B cell (primary cell): Measurements from ENCODE around the gene CORO2B. TPM values are rescaled to one million over a fixed set of nuclear protein-coding genes. Genes with fewer than 3 reads are reported as not detected.

Experiments
- ATAC-seq: fragments of 200-7000 bp; cut with Tn5 transposase; one replicate; pipeline ENCODE4 v1.10.0; 2021; ENCODE audit warnings: low read depth, mild to moderate bottlenecking, moderate number of reproducible peaks, moderate library complexity
- CTCF ChIA-PET: fragments of 350-600 bp; sonication (Branson Sonifier 250); formaldehyde crosslinking; loops from one replicate; lab custom pipeline; 2021; ENCODE audit warnings: antibody characterized with exemption, inconsistent platforms; lab: Charles Lee
- POLR2A ChIA-PET: fragments of 350-600 bp; sonication (Branson Sonifier 250); formaldehyde crosslinking; loops from one replicate; lab custom pipeline; 2021; ENCODE audit warnings: antibody characterized with exemption; lab: Charles Lee
- DNase-seq: peaks from one replicate; pipeline ENCODE4 v3.0.0; 2013
- H2AFZ ChIP-seq: 2 replicates; pipeline ENCODE4 v1.6.1; 2012; ENCODE audit warnings: mild to moderate bottlenecking, low read depth, low read length; ENCODE audit not compliant: insufficient read depth, poor library complexity, severe bottlenecking
- H3K27ac ChIP-seq, 2 donors: 1 replicate in 1 of 2; 2 replicates in 1 of 2; pipeline ENCODE4 v1.5.1; 2012 to 2013; ENCODE audit warnings: low read length in 2 of 2, mild to moderate bottlenecking in 2 of 2, moderate library complexity in 1 of 2
- H3K27me3 ChIP-seq, 4 experiments: fragments of 200-600 bp in 1 of 4; sonication (generic) in 1 of 4; replicated peaks in 1 of 4; 1 replicate in 2 of 4; 2 replicates in 2 of 4; pipeline versions ENCODE4 v1.6.1 to v1.7.0; 2013 to 2016; ENCODE audit warnings: low read length in 3 of 4, mild to moderate bottlenecking in 2 of 4, mixed read lengths in 1 of 4, moderate library complexity in 1 of 4; ENCODE audit not compliant: insufficient read depth in 4 of 4, control insufficient read depth in 3 of 4; ENCODE audit errors: control extremely low read depth in 1 of 4
- H3K36me3 ChIP-seq, 2 experiments: replicated peaks in 1 of 2; 1 replicate in 1 of 2; 2 replicates in 1 of 2; pipeline versions ENCODE4 v1.6.1 to v1.7.1; 2013; ENCODE audit warnings: low read length in 1 of 2; ENCODE audit not compliant: insufficient read depth in 2 of 2, control insufficient read depth in 1 of 2; ENCODE audit errors: control extremely low read depth in 1 of 2, extremely low read depth in 1 of 2
- H3K4me1 ChIP-seq, 2 donors: fragments of 200-600 bp in 1 of 2; sonication (generic) in 1 of 2; 1 replicate in 1 of 2; 2 replicates in 1 of 2; pipeline versions ENCODE4 v1.5.1 to v1.6.1; 2013 to 2017; ENCODE audit warnings: low read length in 2 of 2; ENCODE audit not compliant: control insufficient read depth in 2 of 2, insufficient read depth in 2 of 2
- H3K4me2 ChIP-seq: replicated peaks from 2 replicates; pipeline ENCODE3; 2012; ENCODE audit warnings: mild to moderate bottlenecking, low read depth, low read length; ENCODE audit not compliant: poor library complexity, severe bottlenecking
- H3K4me3 ChIP-seq, 5 experiments: fragments of 200-600 bp in 1 of 5; sonication (generic) in 1 of 5; 1 replicate in 3 of 5; 2 replicates in 2 of 5; pipeline versions ENCODE4 v1.5.1 to v1.7.0; 2011 to 2016; ENCODE audit warnings: low read length in 4 of 5, mild to moderate bottlenecking in 4 of 5, low read depth in 2 of 5, control low read depth in 1 of 5, moderate library complexity in 1 of 5; ENCODE audit not compliant: insufficient read depth in 1 of 5; ENCODE audit errors: control extremely low read depth in 1 of 5, extremely low read depth in 1 of 5
- H3K79me2 ChIP-seq: fragments of 200-600 bp; sonication (generic); one replicate; pipeline ENCODE4 v1.6.0; 2016; ENCODE audit warnings: low read length; ENCODE audit not compliant: control insufficient read depth, insufficient read depth
- H3K9ac ChIP-seq: fragments of 200-600 bp; sonication (generic); 2 replicates; pipeline ENCODE4 v1.6.1; 2017; ENCODE audit warnings: mild to moderate bottlenecking, low read length, moderate library complexity
- H3K9me3 ChIP-seq, 3 donors: one replicate each; pipeline versions ENCODE4 v1.6.1 to v1.7.1; 2013; ENCODE audit warnings: low read length in 2 of 3; ENCODE audit not compliant: control insufficient read depth in 2 of 3, insufficient read depth in 1 of 3; ENCODE audit errors: control extremely low read depth in 1 of 3
- H4K20me1 ChIP-seq: 2 replicates; pipeline ENCODE4 v1.6.0; 2012; ENCODE audit warnings: mild to moderate bottlenecking, low read length; ENCODE audit not compliant: insufficient read depth, control insufficient read depth, poor library complexity, severe bottlenecking
- H3K27ac Mint-ChIP-seq: one replicate; pipeline ENCODE4 v1.8.0; 2021; ENCODE audit warnings: mixed read lengths
- H3K27me3 Mint-ChIP-seq: one replicate; pipeline ENCODE4 v1.8.0; 2021; ENCODE audit warnings: mixed read lengths
- H3K4me1 Mint-ChIP-seq: one replicate; pipeline ENCODE4 v1.8.0; 2021; ENCODE audit warnings: mixed read lengths
- H3K4me3 Mint-ChIP-seq: one replicate; pipeline ENCODE4 v1.8.0; 2021; ENCODE audit warnings: mixed read lengths
- H3K9me3 Mint-ChIP-seq: one replicate; pipeline ENCODE4 v1.8.0; 2022; ENCODE audit warnings: mixed read lengths; ENCODE audit not compliant: insufficient read depth
- EZH2 ChIP-seq: IDR thresholded peaks from 2 replicates; pipeline ENCODE4 v1.6.1; 2012; ENCODE audit warnings: borderline replicate concordance, low read depth, mild to moderate bottlenecking, moderate library complexity, low read length; ENCODE audit not compliant: insufficient read depth, poor library complexity, severe bottlenecking
- whole genome bisulfite sequencing: methylation state at CpG from one replicate; pipeline ENCODE4 v1.1.5; 2013; ENCODE audit warnings: missing lambda C conversion rate; ENCODE audit not compliant: insufficient coverage; 5-methylcytosine and 5-hydroxymethylcytosine counted together
- intact Hi-C: fragments of 100-400 bp; cut with micrococcal nuclease; formaldehyde crosslinking; loops from one replicate; pipeline ENCODE4 v1.10.0; 2022
- polyA plus RNA-seq: library from polyadenylated mRNA; depleted of rRNA; stranded (reverse); fragments of >200 nt; gene quantifications from 2 replicates; pipeline ENCODE4 v1.2.3, GENCODE V29; 2012
- total RNA-seq, 2 donors: library from RNA; stranded (reverse); fragments of 120-200 nt in 1 of 2; gene quantifications; 1 replicate in 1 of 2; 2 replicates in 1 of 2; pipeline versions ENCODE4 v1.2.3 to v1.2.4, GENCODE V29; 2013 to 2022
- TF ChIP-seq, protein P1 (sequence below): fragments of 200-600 bp; IDR thresholded peaks from one replicate; pipeline ENCODE4 v1.8.0; 2022; ENCODE audit warnings: antibody characterized with exemption, mild to moderate bottlenecking

The CORO2B gene
- total and polyA plus RNA-seq, 2 donors (not counting 1 experiment from before 2014, with no cell fraction given): 9.5 to 11.3 TPM

GRCh38 chr15:68617001-68617400, 38.2 kb downstream of the CORO2B start:
- H3K79me2 ChIP-seq: peaks cover 21% of the 10 kb centered on the region
- 41% methylated on average over 2 of the region's 2 CpGs for WGBS
- H3K4me3 Mint-ChIP-seq: no peak overlapping the region
- ChIA-PET CTCF (no interaction called here), POLR2A (no interaction called here)
- no peak overlapping the region for H2AFZ ChIP-seq
- ATAC-seq (no peak), DNase-seq (no peak)
- intact Hi-C loops: no loop called here
- no peaks in the 10 kb centered on the region for H3K9me3 Mint-ChIP-seq
- H3K4me2 ChIP-seq: no peak overlapping the region
- H3K9ac ChIP-seq: no peak overlapping the region
- no peaks in the 10 kb centered on the region for H4K20me1 ChIP-seq
- no peak overlapping the region for H3K4me3 ChIP-seq
- no peak overlapping the region for H3K27ac Mint-ChIP-seq
- H3K4me1 ChIP-seq: peaks cover 10 to 13% of the 10 kb centered on the region in 2 donors
- H3K27ac ChIP-seq: no peak overlapping the region
- peaks cover 5% of the 10 kb centered on the region for H3K27me3 Mint-ChIP-seq
- H3K9me3 ChIP-seq: peaks cover 0 to 7% (median 0%) of the 10 kb centered on the region in 3 donors
- H3K4me1 Mint-ChIP-seq: peaks cover 47% of the 10 kb centered on the region
- TF ChIP-seq EZH2: no peak
- TF ChIP-seq, protein P1, sequence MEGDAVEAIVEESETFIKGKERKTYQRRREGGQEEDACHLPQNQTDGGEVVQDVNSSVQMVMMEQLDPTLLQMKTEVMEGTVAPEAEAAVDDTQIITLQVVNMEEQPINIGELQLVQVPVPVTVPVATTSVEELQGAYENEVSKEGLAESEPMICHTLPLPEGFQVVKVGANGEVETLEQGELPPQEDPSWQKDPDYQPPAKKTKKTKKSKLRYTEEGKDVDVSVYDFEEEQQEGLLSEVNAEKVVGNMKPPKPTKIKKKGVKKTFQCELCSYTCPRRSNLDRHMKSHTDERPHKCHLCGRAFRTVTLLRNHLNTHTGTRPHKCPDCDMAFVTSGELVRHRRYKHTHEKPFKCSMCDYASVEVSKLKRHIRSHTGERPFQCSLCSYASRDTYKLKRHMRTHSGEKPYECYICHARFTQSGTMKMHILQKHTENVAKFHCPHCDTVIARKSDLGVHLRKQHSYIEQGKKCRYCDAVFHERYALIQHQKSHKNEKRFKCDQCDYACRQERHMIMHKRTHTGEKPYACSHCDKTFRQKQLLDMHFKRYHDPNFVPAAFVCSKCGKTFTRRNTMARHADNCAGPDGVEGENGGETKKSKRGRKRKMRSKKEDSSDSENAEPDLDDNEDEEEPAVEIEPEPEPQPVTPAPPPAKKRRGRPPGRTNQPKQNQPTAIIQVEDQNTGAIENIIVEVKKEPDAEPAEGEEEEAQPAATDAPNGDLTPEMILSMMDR: no peak
- H3K36me3 ChIP-seq: peaks cover 0 to 3% of the 10 kb centered on the region in 2 experiments
- no peaks in the 10 kb centered on the region for H3K27me3 ChIP-seq

GRCh38 chr15:68617777-68618176, 39.0 kb downstream of the CORO2B start:
- Mint-ChIP-seq H3K4me3 (no peak overlapping the region), H3K4me1 (peaks cover 49% of the 10 kb centered on the region), H3K27ac (no peak overlapping the region), H3K27me3 (peaks cover 5% of the 10 kb centered on the region), H3K9me3 (no peaks in the 10 kb centered on the region)
- H3K9ac ChIP-seq: no peak overlapping the region
- H3K4me1 ChIP-seq: peaks cover 13 to 15% of the 10 kb centered on the region in 2 donors
- POLR2A ChIA-PET: no interaction called here
- peaks cover 0 to 7% (median 0%) of the 10 kb centered on the region in 3 donors for H3K9me3 ChIP-seq
- no peak overlapping the region for H3K4me2 ChIP-seq
- WGBS: no CpG with 5 or more reads among the region's 1 CpG
- DNase-seq (no peak), ATAC-seq (no peak)
- H3K27me3 ChIP-seq: no peaks in the 10 kb centered on the region
- peaks cover 0 to 3% of the 10 kb centered on the region in 2 experiments for H3K36me3 ChIP-seq
- H2AFZ ChIP-seq: no peak overlapping the region
- no peak overlapping the region for H3K4me3 ChIP-seq
- no peaks in the 10 kb centered on the region for H4K20me1 ChIP-seq
- H3K79me2 ChIP-seq: peaks cover 29% of the 10 kb centered on the region
- TF ChIP-seq, protein P1: no peak
- no peak for TF ChIP-seq EZH2
- intact Hi-C loops: no loop called here
- H3K27ac ChIP-seq: no peak overlapping the region
- CTCF ChIA-PET: interaction anchor here (1.5 kb wide), 1 partner anchor 12 kb away, joined by 3 read pairs; no protein-coding TSS in a partner anchor
